ENCODE measurements around the gene STRN. TPM values are rescaled to one million over a fixed set of nuclear protein-coding genes. Genes with fewer than 3 reads are reported as not detected.

The STRN gene
- 8.8 and 32.4 TPM in 2 replicates for total RNA-seq (2011; cell fraction: chromatin; rRNA removed; ENCODE audit: low replicate concordance)
- 3.0 and 5.8 TPM in 2 replicates for total RNA-seq (2011; cell fraction: nucleolus; rRNA removed)
- 12.8 and 26.0 TPM in 2 replicates for total RNA-seq (2011; cell fraction: nucleoplasm; rRNA removed)
- total RNA-seq (2014; rRNA removed) (12.8 and 13.4 TPM in 2 replicates), total RNA-seq (2014; rRNA removed; fragmentation: Illumina TruSeq; extraction: Trizol) (23.6 and 30.9 TPM in 2 replicates), total RNA-seq (2015; rRNA removed; fragmentation: Illumina TruSeq; extraction: Trizol) (18.1 and 20.0 TPM in 2 replicates), total RNA-seq (2021) (26.4 and 29.1 TPM in 2 replicates), polyA plus RNA-seq (2011; rRNA removed) (24.2 and 31.2 TPM in 2 replicates), polyA plus RNA-seq (2014; fragmentation: Illumina TruSeq; extraction: Trizol) (19.2 and 22.4 TPM in 2 replicates), polyA plus RNA-seq (2014; fragmentation: Nextera tagmentation; extraction: Ambion mirVana) (1 to 10 TPM; 1.3 to 1.6 TPM), polyA plus RNA-seq (2014; rRNA removed) (11.4 and 12.8 TPM in 2 replicates), polyA minus RNA-seq (2011; rRNA and poly(A)+ RNA removed) (82.1 and 87.5 TPM in 2 replicates), Bru-seq, nascent RNA (percentile 78 among the genes with signal in this experiment), BruChase-seq, experiment 1, labeled RNA remaining after a 2-hour chase (percentile 87 among the genes with signal in this experiment), BruChase-seq, experiment 2, labeled RNA remaining after a 6-hour chase (percentile 88 among the genes with signal in this experiment)
- 11.4 and 12.9 TPM in 2 replicates for polyA plus RNA-seq (2011; cell fraction: cytosol; rRNA removed)
- 14.0 and 19.6 TPM in 2 replicates for polyA plus RNA-seq (2011; cell fraction: nucleus; rRNA removed)
- polyA plus RNA-seq (2012), result 13.4 and 16.0 TPM in 2 replicates
- 19.7 and 28.7 TPM in 2 replicates for polyA minus RNA-seq (2011; cell fraction: cytosol; rRNA and poly(A)+ RNA removed)
- 9.0 and 18.2 TPM in 2 replicates for polyA minus RNA-seq (2011; cell fraction: nucleus; rRNA and poly(A)+ RNA removed)
- long read RNA-seq, experiment 1, full-length matches to known transcripts, result 27 of 49 reads
- long read RNA-seq, experiment 1, partial matches to known transcripts, result 7 of 49 reads
- long read RNA-seq, experiment 1, other reads (novel, unspliced or antisense), result 15 of 49 reads
- long read RNA-seq, experiment 2, partial matches to known transcripts, result 0 of 24 reads
- long read RNA-seq, experiment 2, other reads (novel, unspliced or antisense), result 24 of 24 reads
- long read RNA-seq, experiment 3, partial matches to known transcripts, result 2 of 5 reads
- long read RNA-seq, experiment 3, other reads (novel, unspliced or antisense), result 3 of 5 reads

GRCh38 chr2:36966370-36967235 is at the start of gene STRN:
STRN (minus strand) TSS chr2:36966536; CDS start chr2:36966463, 73 bp downstream.
- FAIRE-seq (peak; percentile 69), ATAC-seq (peak; percentile 94), DNase-seq (ENCODE audit: extremely low read depth in 1 of 4, low spot score in 3 of 4) (peak; percentile 96 to 98 (median 98))
- Histone ChIP-seq H3K4me1 (replicated peaks in 1 of 2; ENCODE audit: control insufficient read depth in 2 of 2, insufficient read depth in 2 of 2, low read length in 2 of 2) (peaks cover 6 to 22% of the 10 kb centered on the region in 2 experiments), H3K9me1 (ENCODE audit: control insufficient read depth, insufficient read depth, low read length) (no peaks in the 10 kb centered on the region), H3K27me3 (ENCODE audit: control insufficient read depth in 2 of 2, insufficient read depth in 2 of 2, low read length in 2 of 2) (no peaks in the 10 kb centered on the region), H3K79me2 (ENCODE audit: control insufficient read depth, insufficient read depth, low read length) (peaks cover 52% of the 10 kb centered on the region), H4K20me1 (replicated peaks; ENCODE audit: control insufficient read depth, insufficient read depth, low read length) (no peaks in the 10 kb centered on the region), H3K4me2 (ENCODE audit: insufficient read depth, low read length) (peak within 1 kb of the TSS; percentile 94), H3K4me3 (peak within 1 kb of the TSS; percentile 96), H3K9me3 (replicated peaks; ENCODE audit: control insufficient read depth, insufficient read depth, low read depth, low read length) (no peaks in the 10 kb centered on the region), H3K36me3 (ENCODE audit: control insufficient read depth, insufficient read depth, low read length) (peaks cover 7% of the 10 kb centered on the region), H3K9ac (ENCODE audit: insufficient read depth in 1 of 2, low read depth in 2 of 2, low read length in 2 of 2) (peak within 1 kb of the TSS; percentile 96 to 97), H3K27ac (ENCODE audit: extremely low read depth, low read depth, low read length) (peak within 1 kb of the TSS; percentile 96), H2AFZ (ENCODE audit: low read depth, low read length) (peak within 1 kb of the TSS; percentile 98)
- in situ Hi-C loops (cut with MboI), result no loop called here
- BruUV-seq (replicated peaks), result no TSS peak
- WGBS (ENCODE audit: insufficient coverage, low coverage, missing lambda C conversion rate), result under 1% methylated on average over 53 of the region's 91 CpGs
- ChIA-PET POLR2A (interaction anchor here (0.8 to 1.7 kb wide), 7 partner anchors 10 to 230 kb away, joined by 3 to 6 read pairs (median 3); partner anchors contain the start of gene CEBPZOS), CTCF (ENCODE audit: low intra/inter-chr PET ratio) (no interaction called here)
- intact Hi-C loops (cut with micrococcal nuclease), result no loop called here
- TF ChIP-seq FOXP1 (CRISPR knock-in tag; IDR thresholded peaks at IDR 0.05) (peak; percentile 89), TCF15 (CRISPR knock-in tag; IDR thresholded peaks at IDR 0.05) (no peak), BRCA1 (IDR thresholded peaks at IDR 0.05) (no peak), BRCA1 (CRISPR knock-in tag; IDR thresholded peaks at IDR 0.05) (no peak), RBBP5 (IDR thresholded peaks at IDR 0.05; ENCODE audit: borderline replicate concordance, insufficient read depth, low read length, poor library complexity, severe bottlenecking) (peak; percentile 90), HOXB6 (CRISPR knock-in tag; IDR thresholded peaks at IDR 0.05; ENCODE audit: borderline replicate concordance) (no peak), ZBTB9 (CRISPR knock-in tag; IDR thresholded peaks at IDR 0.05) (peak; percentile 30), STAG1 (CRISPR knock-in tag; IDR thresholded peaks at IDR 0.05; ENCODE audit: borderline replicate concordance) (no peak), ARID2 (IDR thresholded peaks at IDR 0.05) (no peak), CHD2 (IDR thresholded peaks at IDR 0.05; ENCODE audit: low read depth, low read length) (no peak), ZFP30 (CRISPR knock-in tag; IDR thresholded peaks at IDR 0.05; ENCODE audit: borderline replicate concordance) (no peak), TGIF2 (CRISPR knock-in tag; IDR thresholded peaks at IDR 0.05) (no peak), ZFP91 (CRISPR knock-in tag; IDR thresholded peaks at IDR 0.05) (peak; percentile 56; the same call in 1 of the 2 replicates)

Measured in K562 (cell line).